SK-N-SH (cell line): Measurements from ENCODE around the gene SPATA31C1. TPM values are rescaled to one million over a fixed set of nuclear protein-coding genes. Genes with fewer than 3 reads are reported as not detected.

Source experiments
- CTCF ChIA-PET: fragments of 300-600, 350-600 bp; formaldehyde crosslinking; extraction: SDS; loops from one replicate; lab custom pipeline; 2021; lab: Yijun Ruan, JAX
- POLR2A ChIA-PET: fragments of 350-600 bp; sonication (Branson Sonifier 250); formaldehyde crosslinking; extraction: SDS; loops from one replicate; lab custom pipeline; 2020; ENCODE audit warnings: antibody characterized with exemption, inconsistent platforms; lab: Yijun Ruan, JAX
- DNase-seq: peaks from one replicate; pipeline ENCODE4 v3.0.0; 2012
- H2AFZ ChIP-seq: fragments of 200-600 bp; sonication (generic); 2 replicates; pipeline ENCODE4 v1.8.1; 2016; ENCODE audit warnings: antibody characterized with exemption, mild to moderate bottlenecking, low read depth
- H3F3A ChIP-seq: fragments of 200-600 bp; sonication (generic); replicated peaks from 2 replicates; pipeline ENCODE3; 2016; ENCODE audit warnings: antibody characterized with exemption, mild to moderate bottlenecking; ENCODE audit not compliant: insufficient read depth
- H3K27ac ChIP-seq, 2 experiments: fragments of 200-500 bp in 1 of 2; fragments of 200-600 bp in 1 of 2; sonication (Bioruptor generic) in 1 of 2; sonication (generic), shearing (Covaris generic) in 1 of 2; 2 replicates each; pipeline versions ENCODE4 v1.5.1 to v1.6.1; 2014 to 2016; ENCODE audit warnings: low read depth in 2 of 2, inconsistent platforms in 1 of 2, low read length in 1 of 2, mild to moderate bottlenecking in 1 of 2, mixed read lengths in 1 of 2
- H3K27me3 ChIP-seq: fragments of 200-600 bp; sonication (generic), shearing (Covaris generic); 2 replicates; pipeline ENCODE4 v1.6.1; 2016; ENCODE audit warnings: mixed run types; ENCODE audit not compliant: insufficient read depth
- H3K36me3 ChIP-seq, 2 experiments: fragments of 200-500 bp in 1 of 2; fragments of 200-600 bp in 1 of 2; sonication (Bioruptor generic) in 1 of 2; sonication (generic) in 1 of 2; replicated peaks in 1 of 2; 2 replicates each; pipeline versions ENCODE3 to v1.5.1; 2014 to 2016; ENCODE audit warnings: low read length in 1 of 2, mild to moderate bottlenecking in 1 of 2; ENCODE audit not compliant: insufficient read depth in 2 of 2, control insufficient read depth in 1 of 2
- H3K4me1 ChIP-seq, 2 experiments: fragments of 200-500 bp in 1 of 2; fragments of 200-600 bp in 1 of 2; sonication (Bioruptor generic) in 1 of 2; sonication (generic), shearing (Covaris generic) in 1 of 2; 2 replicates each; pipeline versions ENCODE4 v1.5.1 to v1.6.1; 2014 to 2016; ENCODE audit warnings: low read depth in 1 of 2, low read length in 1 of 2, mixed run types in 1 of 2; ENCODE audit not compliant: insufficient read depth in 2 of 2, control insufficient read depth in 1 of 2
- H3K4me2 ChIP-seq: fragments of 200-600 bp; sonication (generic), shearing (Covaris generic); 2 replicates; pipeline ENCODE4 v1.6.1; 2017; ENCODE audit warnings: mixed run types
- H3K4me3 ChIP-seq, 2 experiments: fragments of 200-500 bp in 1 of 2; fragments of 200-600 bp in 1 of 2; sonication (Bioruptor generic) in 1 of 2; sonication (generic), shearing (Covaris generic) in 1 of 2; 2 replicates each; pipeline versions ENCODE4 v1.5.1 to v1.8.1; 2014 to 2016; ENCODE audit warnings: low read depth in 2 of 2, inconsistent platforms in 1 of 2, low read length in 1 of 2, mild to moderate bottlenecking in 1 of 2, mixed read lengths in 1 of 2, moderate library complexity in 1 of 2
- H3K79me2 ChIP-seq: fragments of 200-600 bp; sonication (generic); 2 replicates; pipeline ENCODE4 v1.8.1; 2017; ENCODE audit warnings: mild to moderate bottlenecking; ENCODE audit not compliant: insufficient read depth
- H3K9ac ChIP-seq: fragments of 200-600 bp; sonication (generic); 2 replicates; pipeline ENCODE4 v1.6.1; 2017; ENCODE audit warnings: mixed run types
- H3K9me2 ChIP-seq: fragments of 200-600 bp; sonication (generic); 2 replicates; pipeline ENCODE4 v1.6.1; 2017; ENCODE audit warnings: mixed run types
- H3K9me3 ChIP-seq: fragments of 200-600 bp; sonication (generic); 2 replicates; pipeline ENCODE4 v1.6.1; 2017; ENCODE audit warnings: mixed run types, mild to moderate bottlenecking, moderate library complexity
- H4K20me1 ChIP-seq: fragments of 200-600 bp; sonication (generic); 2 replicates; pipeline ENCODE4 v1.6.1; 2017; ENCODE audit warnings: mild to moderate bottlenecking, mixed run types; ENCODE audit not compliant: insufficient read depth
- CHD2 ChIP-seq: fragments of 150-350 bp; IDR thresholded peaks from 2 replicates; pipeline ENCODE4 v1.6.1; 2018; ENCODE audit warnings: low read length; ENCODE audit not compliant: partially characterized antibody
- FOXJ3 ChIP-seq: sonication (generic); formaldehyde crosslinking; IDR thresholded peaks from 2 replicates; pipeline ENCODE4 v1.5.1; 2020; ENCODE audit warnings: mild to moderate bottlenecking, missing genetic modification reagents
- FOXM1 ChIP-seq: IDR thresholded peaks from 2 replicates; pipeline ENCODE4 v1.4.0; 2012; ENCODE audit warnings: low read depth, mild to moderate bottlenecking
- GABPA ChIP-seq: IDR thresholded peaks from 2 replicates; pipeline ENCODE4 v1.4.0; 2012; ENCODE audit warnings: low read depth, mild to moderate bottlenecking
- GATA2 ChIP-seq: sonication (generic); formaldehyde crosslinking; IDR thresholded peaks from 2 replicates; pipeline ENCODE4 v1.5.0; 2020; ENCODE audit warnings: mild to moderate bottlenecking, missing genetic modification reagents
- MEF2A ChIP-seq: IDR thresholded peaks from 2 replicates; pipeline ENCODE4 v1.4.0; 2012; ENCODE audit warnings: low read depth, borderline replicate concordance
- SIN3A ChIP-seq: IDR thresholded peaks from 2 replicates; pipeline ENCODE4 v1.6.1; 2012; ENCODE audit warnings: low read depth, mild to moderate bottlenecking, low read length, moderate library complexity, borderline replicate concordance
- SMC3 ChIP-seq: IDR thresholded peaks from 2 replicates; pipeline ENCODE4 v1.6.1; 2012; ENCODE audit warnings: low read depth, low read length, improper control_type of control experiment
- TEAD4 ChIP-seq: IDR thresholded peaks from 2 replicates; pipeline ENCODE4 v1.4.0; 2012; ENCODE audit warnings: mild to moderate bottlenecking, borderline replicate concordance; ENCODE audit not compliant: insufficient read depth
- WGBS: methylation state at CpG from one replicate; pipeline ENCODE4 v1.1.6; 2017; ENCODE audit warnings: low lambda C conversion rate; 5-methylcytosine and 5-hydroxymethylcytosine counted together
- polyA plus RNA-seq, 3 experiments: library from polyadenylated mRNA; depleted of rRNA; stranded (reverse); fragments of >200 nt; gene quantifications; 2 replicates each; pipeline ENCODE4 v1.2.3, GENCODE V29; 2012
- TF ChIP-seq, protein P1 (sequence below): IDR thresholded peaks from 2 replicates; pipeline ENCODE4 v1.6.1; 2012; ENCODE audit warnings: mild to moderate bottlenecking, low read depth, low read length, moderate library complexity
- TF ChIP-seq, protein P2 (sequence below): IDR thresholded peaks from 2 replicates; pipeline ENCODE4 v1.4.0; 2012; ENCODE audit warnings: low read depth

Gene SPATA31C1
- polyA plus RNA-seq, 1 of the 3 experiments (the other 2 are of a cell fraction), result not detected

DNA sequence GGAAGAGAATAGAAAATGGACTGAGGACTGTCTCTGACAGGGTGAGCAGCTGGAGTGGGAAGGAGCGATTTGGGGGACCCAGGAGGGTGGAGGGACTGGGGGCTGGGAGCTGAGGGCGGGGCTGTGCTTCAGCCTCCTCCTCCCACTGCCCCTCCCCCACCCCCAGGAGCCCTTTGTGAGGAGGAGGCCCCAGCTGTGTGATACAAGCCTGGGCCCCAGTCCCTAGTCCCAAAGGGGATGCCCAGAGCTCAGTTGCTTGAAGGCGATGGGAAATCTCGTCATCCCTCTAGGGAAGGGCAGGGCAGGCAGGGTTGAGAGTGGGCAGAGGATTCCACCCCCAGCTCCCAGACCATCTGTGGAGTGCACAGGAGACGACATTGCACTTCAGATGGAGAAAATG, 35.1 kb upstream of the SPATA31C1 start, which contains the start of gene SPATA31E1:
TSS of gene SPATA31E1 (plus strand) at position 251 of the 400 bp plus-strand sequence. CDS start at position 266, 15 bp downstream.
- no peaks in the 10 kb centered on the region for H3K36me3 ChIP-seq
- CTCF ChIA-PET, result interaction anchor here (0.7 kb wide), 1 partner anchor 10 kb away, joined by 4 read pairs; no protein-coding TSS in a partner anchor
- H3K27me3 ChIP-seq, result no peaks in the 10 kb centered on the region
- H3K27ac ChIP-seq, result no peak within 1 kb of the TSS
- H3F3A ChIP-seq, result no peaks in the 10 kb centered on the region
- WGBS, result 39% methylated on average over 5 of the region's 5 CpGs
- POLR2A ChIA-PET, result no interaction called here
- no peak within 1 kb of the TSS for H3K4me3 ChIP-seq
- TF ChIP-seq FOXJ3 (no peak), SIN3A (no peak)
- no peak within 1 kb of the TSS for H3K9ac ChIP-seq
- H3K9me3 ChIP-seq, result no peaks in the 10 kb centered on the region
- H3K4me1 ChIP-seq, result peaks cover 0 to 2% of the 10 kb centered on the region in 2 experiments; a peak in 1 of 4 replicates
- H3K79me2 ChIP-seq, result no peaks in the 10 kb centered on the region
- H2AFZ ChIP-seq, result no peak within 1 kb of the TSS
- no peak within 1 kb of the TSS for H3K4me2 ChIP-seq
- H3K9me2 ChIP-seq, result no peaks in the 10 kb centered on the region
- no peaks in the 10 kb centered on the region for H4K20me1 ChIP-seq
- DNase-seq, result no peak

- Histone ChIP-seq H3K27ac (no peak overlapping the region), H4K20me1 (no peaks in the 10 kb centered on the region), H2AFZ (no peak overlapping the region), H3K9me3 (no peaks in the 10 kb centered on the region), H3K9ac (no peak overlapping the region), H3K79me2 (no peaks in the 10 kb centered on the region), H3K4me3 (no peak overlapping the region), H3K4me2 (no peak overlapping the region), H3K4me1 (peaks cover 0 to 2% of the 10 kb centered on the region in 2 experiments; a peak in 1 of 4 replicates), H3K27me3 (no peaks in the 10 kb centered on the region), H3K9me2 (no peaks in the 10 kb centered on the region), H3F3A (no peaks in the 10 kb centered on the region), H3K36me3 (no peaks in the 10 kb centered on the region)
- DNase-seq, result no peak
- WGBS, result 45% methylated on average over 5 of the region's 6 CpGs
- ChIA-PET POLR2A (no interaction called here), CTCF (interaction anchor here (0.9 to 1.5 kb wide), 2 partner anchors 8 to 17 kb away, joined by 3 read pairs; no protein-coding TSS in a partner anchor)
- TF ChIP-seq, protein P1, sequence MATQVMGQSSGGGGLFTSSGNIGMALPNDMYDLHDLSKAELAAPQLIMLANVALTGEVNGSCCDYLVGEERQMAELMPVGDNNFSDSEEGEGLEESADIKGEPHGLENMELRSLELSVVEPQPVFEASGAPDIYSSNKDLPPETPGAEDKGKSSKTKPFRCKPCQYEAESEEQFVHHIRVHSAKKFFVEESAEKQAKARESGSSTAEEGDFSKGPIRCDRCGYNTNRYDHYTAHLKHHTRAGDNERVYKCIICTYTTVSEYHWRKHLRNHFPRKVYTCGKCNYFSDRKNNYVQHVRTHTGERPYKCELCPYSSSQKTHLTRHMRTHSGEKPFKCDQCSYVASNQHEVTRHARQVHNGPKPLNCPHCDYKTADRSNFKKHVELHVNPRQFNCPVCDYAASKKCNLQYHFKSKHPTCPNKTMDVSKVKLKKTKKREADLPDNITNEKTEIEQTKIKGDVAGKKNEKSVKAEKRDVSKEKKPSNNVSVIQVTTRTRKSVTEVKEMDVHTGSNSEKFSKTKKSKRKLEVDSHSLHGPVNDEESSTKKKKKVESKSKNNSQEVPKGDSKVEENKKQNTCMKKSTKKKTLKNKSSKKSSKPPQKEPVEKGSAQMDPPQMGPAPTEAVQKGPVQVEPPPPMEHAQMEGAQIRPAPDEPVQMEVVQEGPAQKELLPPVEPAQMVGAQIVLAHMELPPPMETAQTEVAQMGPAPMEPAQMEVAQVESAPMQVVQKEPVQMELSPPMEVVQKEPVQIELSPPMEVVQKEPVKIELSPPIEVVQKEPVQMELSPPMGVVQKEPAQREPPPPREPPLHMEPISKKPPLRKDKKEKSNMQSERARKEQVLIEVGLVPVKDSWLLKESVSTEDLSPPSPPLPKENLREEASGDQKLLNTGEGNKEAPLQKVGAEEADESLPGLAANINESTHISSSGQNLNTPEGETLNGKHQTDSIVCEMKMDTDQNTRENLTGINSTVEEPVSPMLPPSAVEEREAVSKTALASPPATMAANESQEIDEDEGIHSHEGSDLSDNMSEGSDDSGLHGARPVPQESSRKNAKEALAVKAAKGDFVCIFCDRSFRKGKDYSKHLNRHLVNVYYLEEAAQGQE, result no peak
- TF ChIP-seq, protein P2, sequence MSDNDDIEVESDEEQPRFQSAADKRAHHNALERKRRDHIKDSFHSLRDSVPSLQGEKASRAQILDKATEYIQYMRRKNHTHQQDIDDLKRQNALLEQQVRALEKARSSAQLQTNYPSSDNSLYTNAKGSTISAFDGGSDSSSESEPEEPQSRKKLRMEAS, result no peak
- TF ChIP-seq GABPA (no peak), GATA2 (CRISPR knock-in tag) (no peak), FOXM1 (no peak), SMC3 (no peak), CHD2 (no peak), TEAD4 (no peak), MEF2A (no peak)
These were observed 34.5 kb upstream of the SPATA31C1 start for GRCh38 chr9:87883274-87883673.
